HEK293T (cell line): ENCODE data around the gene ZSCAN22.
"Not testable (repeated sequence)": the region's sequence is repeated elsewhere in the genome, so short reads cannot be mapped to it uniquely, and the experiment has no call there.

Experiments used
- ARNT ChIP-seq: fragments of 450-650 bp; IDR thresholded peaks from 2 replicates; pipeline ENCODE4 v1.6.1; 2017; ENCODE audit warnings: mild to moderate bottlenecking
- CTBP1 ChIP-seq: fragments of 450-650 bp; IDR thresholded peaks from 2 replicates; pipeline ENCODE4 v1.6.1; 2016; ENCODE audit warnings: borderline replicate concordance
- ELF4 ChIP-seq: fragments of 450-650 bp; IDR thresholded peaks from 2 replicates; pipeline ENCODE4 v1.6.1; 2017; ENCODE audit warnings: antibody characterized with exemption
- FOXA1 ChIP-seq: fragments of 450-650 bp; IDR thresholded peaks from 2 replicates; pipeline ENCODE4 v1.6.1; 2016; ENCODE audit warnings: mild to moderate bottlenecking
- FOXK2 ChIP-seq: fragments of 450-650 bp; IDR thresholded peaks from 2 replicates; pipeline ENCODE4 v1.6.1; 2016; ENCODE audit warnings: mild to moderate bottlenecking
- FOXM1 ChIP-seq: fragments of 450-650 bp; IDR thresholded peaks from 2 replicates; pipeline ENCODE4 v1.6.1; 2017; ENCODE audit warnings: mild to moderate bottlenecking, borderline replicate concordance
- HDGF ChIP-seq: fragments of 450-650 bp; IDR thresholded peaks from 2 replicates; pipeline ENCODE4 v1.6.1; 2017; ENCODE audit warnings: antibody characterized with exemption, borderline replicate concordance
- L3MBTL2 ChIP-seq: fragments of 450-650 bp; conservative IDR thresholded peaks from 2 replicates; pipeline ENCODE4 v1.6.1; 2016; ENCODE audit warnings: mild to moderate bottlenecking
- LEF1 ChIP-seq: fragments of 450-650 bp; IDR thresholded peaks from 2 replicates; pipeline ENCODE4 v1.6.1; 2017; ENCODE audit warnings: mild to moderate bottlenecking, borderline replicate concordance
- NFRKB ChIP-seq: fragments of 450-650 bp; IDR thresholded peaks from 2 replicates; pipeline ENCODE4 v1.6.1; 2016; ENCODE audit warnings: mild to moderate bottlenecking, moderate library complexity
- SP1 ChIP-seq: fragments of 450-650 bp; IDR thresholded peaks from 2 replicates; pipeline ENCODE4 v1.6.1; 2017
- SUZ12 ChIP-seq: fragments of 450-650 bp; IDR thresholded peaks from 2 replicates; pipeline ENCODE4 v1.6.1; 2016; ENCODE audit warnings: mild to moderate bottlenecking
- TARDBP ChIP-seq: fragments of 450-650 bp; IDR thresholded peaks from 2 replicates; pipeline ENCODE4 v1.6.1; 2016
- TF ChIP-seq, protein P1 (sequence below): fragments of 450-650 bp; IDR thresholded peaks from 2 replicates; pipeline ENCODE4 v1.6.1; 2016

GRCh38 chr19:58310685-58311084 lies 16.1 kb upstream of the ZSCAN22 start:
- not testable (repeated sequence) for TF ChIP-seq FOXM1, NFRKB, SUZ12, FOXK2, ELF4, FOXA1, SP1, TARDBP, ARNT, CTBP1, LEF1, HDGF, L3MBTL2
- TF ChIP-seq, protein P1, sequence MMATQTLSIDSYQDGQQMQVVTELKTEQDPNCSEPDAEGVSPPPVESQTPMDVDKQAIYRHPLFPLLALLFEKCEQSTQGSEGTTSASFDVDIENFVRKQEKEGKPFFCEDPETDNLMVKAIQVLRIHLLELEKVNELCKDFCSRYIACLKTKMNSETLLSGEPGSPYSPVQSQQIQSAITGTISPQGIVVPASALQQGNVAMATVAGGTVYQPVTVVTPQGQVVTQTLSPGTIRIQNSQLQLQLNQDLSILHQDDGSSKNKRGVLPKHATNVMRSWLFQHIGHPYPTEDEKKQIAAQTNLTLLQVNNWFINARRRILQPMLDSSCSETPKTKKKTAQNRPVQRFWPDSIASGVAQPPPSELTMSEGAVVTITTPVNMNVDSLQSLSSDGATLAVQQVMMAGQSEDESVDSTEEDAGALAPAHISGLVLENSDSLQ: not testable (repeated sequence)
